ENCODE measurements around the gene TTC4.

Gene TTC4, protein sequence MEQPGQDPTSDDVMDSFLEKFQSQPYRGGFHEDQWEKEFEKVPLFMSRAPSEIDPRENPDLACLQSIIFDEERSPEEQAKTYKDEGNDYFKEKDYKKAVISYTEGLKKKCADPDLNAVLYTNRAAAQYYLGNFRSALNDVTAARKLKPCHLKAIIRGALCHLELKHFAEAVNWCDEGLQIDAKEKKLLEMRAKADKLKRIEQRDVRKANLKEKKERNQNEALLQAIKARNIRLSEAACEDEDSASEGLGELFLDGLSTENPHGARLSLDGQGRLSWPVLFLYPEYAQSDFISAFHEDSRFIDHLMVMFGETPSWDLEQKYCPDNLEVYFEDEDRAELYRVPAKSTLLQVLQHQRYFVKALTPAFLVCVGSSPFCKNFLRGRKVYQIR

DNA sequence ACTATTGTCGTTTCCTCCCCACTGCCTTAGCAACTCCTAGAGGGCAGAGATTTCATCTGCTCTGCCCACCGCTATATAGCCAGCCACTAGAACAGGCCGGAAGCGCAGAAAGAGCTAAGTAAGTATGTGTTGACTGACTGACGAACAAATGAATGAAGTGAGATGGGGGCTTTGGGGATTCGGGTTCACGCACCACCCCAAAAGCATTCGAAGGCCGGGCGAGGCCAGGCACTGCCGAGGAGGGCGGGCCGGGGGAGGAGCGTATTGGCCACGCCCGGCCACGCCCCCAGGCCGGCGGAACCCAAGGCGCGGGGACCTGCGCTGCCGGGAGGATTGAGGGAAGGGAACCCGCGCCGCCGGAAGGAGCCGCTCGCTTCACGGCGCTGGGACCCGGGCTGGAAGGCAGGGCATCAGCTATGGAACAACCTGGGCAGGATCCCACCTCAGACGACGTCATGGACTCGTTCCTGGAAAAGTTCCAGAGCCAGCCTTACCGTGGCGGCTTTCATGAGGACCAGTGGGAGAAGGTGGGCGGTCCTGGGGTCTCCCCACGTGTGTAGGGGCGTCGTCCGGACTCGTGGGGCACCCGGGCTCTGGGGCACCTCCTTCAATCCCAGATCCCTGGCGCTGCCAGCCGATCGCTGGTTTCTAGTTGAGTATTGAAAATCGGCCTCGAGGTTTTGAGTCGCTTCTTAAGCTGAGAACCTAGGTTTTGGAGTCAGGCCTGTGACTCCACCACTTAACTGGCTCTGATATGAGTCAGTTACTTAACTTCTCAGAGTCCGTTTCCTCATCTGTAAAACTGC, at the start of gene TTC4:
Gene TTC4 (plus strand): TSS at position 369 of the 806 bp plus-strand sequence. CDS start 48 bp downstream, at position 417.
- peak; percentile 99 for DNase-seq (ENCODE audit: extremely low spot score)
- POLR2A ChIA-PET: interaction anchor here (0.5 to 2.0 kb wide), 8 partner anchors 10 to 41 kb away, joined by 3 to 10 read pairs (median 4); no protein-coding TSS in a partner anchor
- TF ChIP-seq SP1 (IDR thresholded peaks at IDR 0.05) (peak; percentile 93), HDGF (IDR thresholded peaks at IDR 0.05; ENCODE audit: borderline replicate concordance) (peak; percentile 97), ZNF384 (IDR thresholded peaks at IDR 0.05) (no peak), BHLHE40 (IDR thresholded peaks at IDR 0.05; ENCODE audit: borderline replicate concordance) (no peak), NFRKB (IDR thresholded peaks at IDR 0.05) (no peak), FOXK2 (IDR thresholded peaks at IDR 0.05) (no peak), CTBP1 (IDR thresholded peaks at IDR 0.05; ENCODE audit: borderline replicate concordance) (peak; percentile 92), SUZ12 (IDR thresholded peaks at IDR 0.05) (no peak), TARDBP (IDR thresholded peaks at IDR 0.05) (no peak), L3MBTL2 (conservative IDR thresholded peaks at IDR 0.05) (peak; percentile 77), ELF4 (IDR thresholded peaks at IDR 0.05) (peak; percentile 59; the same call in 1 of the 2 replicates), ARNT (IDR thresholded peaks at IDR 0.05) (peak; percentile 80; the same call in 1 of the 2 replicates), FOXA1 (IDR thresholded peaks at IDR 0.05) (no peak), LEF1 (IDR thresholded peaks at IDR 0.05; ENCODE audit: borderline replicate concordance) (0 out of 2 replicates have a peak, but pooled peaks have one; percentile 35), FOXM1 (IDR thresholded peaks at IDR 0.05; ENCODE audit: borderline replicate concordance) (peak; percentile 64; the same call in 1 of the 2 replicates)
- TF ChIP-seq, protein P1, sequence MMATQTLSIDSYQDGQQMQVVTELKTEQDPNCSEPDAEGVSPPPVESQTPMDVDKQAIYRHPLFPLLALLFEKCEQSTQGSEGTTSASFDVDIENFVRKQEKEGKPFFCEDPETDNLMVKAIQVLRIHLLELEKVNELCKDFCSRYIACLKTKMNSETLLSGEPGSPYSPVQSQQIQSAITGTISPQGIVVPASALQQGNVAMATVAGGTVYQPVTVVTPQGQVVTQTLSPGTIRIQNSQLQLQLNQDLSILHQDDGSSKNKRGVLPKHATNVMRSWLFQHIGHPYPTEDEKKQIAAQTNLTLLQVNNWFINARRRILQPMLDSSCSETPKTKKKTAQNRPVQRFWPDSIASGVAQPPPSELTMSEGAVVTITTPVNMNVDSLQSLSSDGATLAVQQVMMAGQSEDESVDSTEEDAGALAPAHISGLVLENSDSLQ (IDR thresholded peaks at IDR 0.05): no peak; the same call in 1 of the 2 replicates
- CTCF ChIA-PET: no interaction called here

DNA sequence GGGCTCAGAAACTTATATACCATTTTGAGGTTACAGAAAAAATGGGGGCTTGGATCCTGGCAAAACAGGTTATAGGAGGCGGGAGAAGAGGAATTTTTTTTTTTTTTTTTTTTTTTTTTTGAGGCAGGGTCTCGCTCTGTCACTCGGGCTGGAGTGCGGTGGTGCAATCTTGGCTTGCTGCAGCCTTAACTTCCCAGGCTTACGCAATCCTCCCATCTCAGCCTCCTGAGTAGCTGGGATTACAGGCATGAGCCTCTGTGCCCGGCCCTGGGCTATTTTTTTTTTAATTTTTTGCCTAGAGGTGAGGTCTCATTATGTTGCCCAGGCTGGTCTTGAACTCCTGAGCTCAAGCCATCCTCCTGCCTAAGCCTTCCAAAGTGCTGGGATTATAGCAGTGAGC, 49.3 kb upstream of the TTC4 start:
- DNase-seq (ENCODE audit: extremely low spot score): no peak
- ChIA-PET POLR2A (no interaction called here), CTCF (interaction anchor here (0.7 kb wide), 1 partner anchor 140 kb away, joined by 6 read pairs; no protein-coding TSS in a partner anchor)
- TF ChIP-seq NFRKB (IDR thresholded peaks at IDR 0.05): no peak
- TF ChIP-seq HDGF (IDR thresholded peaks at IDR 0.05; ENCODE audit: borderline replicate concordance): no peak
- TF ChIP-seq ZNF384 (IDR thresholded peaks at IDR 0.05): no peak
- no peak for TF ChIP-seq ELF4 (IDR thresholded peaks at IDR 0.05)
- no peak for TF ChIP-seq FOXK2 (IDR thresholded peaks at IDR 0.05)
- no peak for TF ChIP-seq FOXA1 (IDR thresholded peaks at IDR 0.05)
- TF ChIP-seq L3MBTL2 (conservative IDR thresholded peaks at IDR 0.05): no peak

DNA sequence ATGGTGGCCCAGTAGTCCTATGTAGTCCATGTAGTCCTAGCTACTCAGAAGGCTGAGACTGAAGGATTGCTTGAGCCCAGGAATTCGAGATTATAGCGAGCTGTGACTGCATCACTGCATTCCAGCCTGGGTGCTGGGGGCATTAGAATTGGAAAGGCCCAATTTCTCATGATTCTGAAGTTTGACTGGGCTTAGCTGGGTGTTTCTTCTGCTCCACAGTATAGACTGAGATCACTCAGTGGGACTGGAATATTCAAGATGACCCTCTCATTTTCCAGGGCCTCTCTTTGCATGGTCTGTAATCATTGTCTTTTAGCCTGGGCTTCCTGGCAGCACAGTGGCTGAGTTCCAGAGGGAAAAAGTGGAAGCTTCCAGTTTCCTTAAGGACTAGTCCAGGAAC, 47.9 kb upstream of the TTC4 start:
- CTCF ChIA-PET: no interaction called here
- no peak for DNase-seq (ENCODE audit: extremely low spot score)
- TF ChIP-seq BHLHE40 (IDR thresholded peaks at IDR 0.05; ENCODE audit: borderline replicate concordance): no peak
- no peak for TF ChIP-seq CTBP1 (IDR thresholded peaks at IDR 0.05; ENCODE audit: borderline replicate concordance)
- no peak for TF ChIP-seq SP1 (IDR thresholded peaks at IDR 0.05)
- TF ChIP-seq FOXK2 (IDR thresholded peaks at IDR 0.05): no peak
- TF ChIP-seq LEF1 (IDR thresholded peaks at IDR 0.05; ENCODE audit: borderline replicate concordance): no peak
- no peak for TF ChIP-seq NFRKB (IDR thresholded peaks at IDR 0.05)
- no peak for TF ChIP-seq SUZ12 (IDR thresholded peaks at IDR 0.05)
- TF ChIP-seq, protein P1 (IDR thresholded peaks at IDR 0.05): no peak
- TF ChIP-seq HDGF (IDR thresholded peaks at IDR 0.05; ENCODE audit: borderline replicate concordance): no peak
- no peak for TF ChIP-seq ZNF384 (IDR thresholded peaks at IDR 0.05)
- TF ChIP-seq L3MBTL2 (conservative IDR thresholded peaks at IDR 0.05): no peak
- TF ChIP-seq TARDBP (IDR thresholded peaks at IDR 0.05): no peak
- TF ChIP-seq ELF4 (IDR thresholded peaks at IDR 0.05): no peak
- POLR2A ChIA-PET: no interaction called here

DNA sequence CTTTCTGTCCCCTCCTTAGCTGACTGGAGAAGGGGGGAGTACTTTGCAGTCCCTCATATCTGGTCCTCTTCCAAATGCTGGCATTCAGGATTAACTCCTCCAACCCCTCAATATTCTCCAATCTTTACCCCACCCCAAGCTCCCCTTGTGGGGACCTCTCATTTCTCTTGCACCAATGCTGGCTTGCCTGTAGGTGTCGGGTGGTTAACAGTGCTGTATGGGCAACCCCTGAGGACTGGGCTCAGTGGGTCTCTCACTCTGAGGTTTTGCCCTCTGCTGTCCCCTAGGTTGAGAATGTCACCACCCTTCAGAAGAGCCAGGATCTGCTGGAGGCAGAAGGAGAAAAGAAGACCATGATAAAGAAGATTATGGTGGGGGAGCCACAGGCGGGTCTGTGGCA, 47.1 kb upstream of the TTC4 start:
- POLR2A ChIA-PET: no interaction called here
- DNase-seq (ENCODE audit: extremely low spot score): no peak
- CTCF ChIA-PET: no interaction called here
- TF ChIP-seq SP1 (IDR thresholded peaks at IDR 0.05): no peak
- TF ChIP-seq, protein P1 (IDR thresholded peaks at IDR 0.05): no peak
- no peak for TF ChIP-seq ELF4 (IDR thresholded peaks at IDR 0.05)
- TF ChIP-seq FOXM1 (IDR thresholded peaks at IDR 0.05; ENCODE audit: borderline replicate concordance): no peak
- TF ChIP-seq ARNT (IDR thresholded peaks at IDR 0.05): no peak
- TF ChIP-seq HDGF (IDR thresholded peaks at IDR 0.05; ENCODE audit: borderline replicate concordance): no peak
- no peak for TF ChIP-seq FOXA1 (IDR thresholded peaks at IDR 0.05)
- no peak for TF ChIP-seq TARDBP (IDR thresholded peaks at IDR 0.05)

DNA sequence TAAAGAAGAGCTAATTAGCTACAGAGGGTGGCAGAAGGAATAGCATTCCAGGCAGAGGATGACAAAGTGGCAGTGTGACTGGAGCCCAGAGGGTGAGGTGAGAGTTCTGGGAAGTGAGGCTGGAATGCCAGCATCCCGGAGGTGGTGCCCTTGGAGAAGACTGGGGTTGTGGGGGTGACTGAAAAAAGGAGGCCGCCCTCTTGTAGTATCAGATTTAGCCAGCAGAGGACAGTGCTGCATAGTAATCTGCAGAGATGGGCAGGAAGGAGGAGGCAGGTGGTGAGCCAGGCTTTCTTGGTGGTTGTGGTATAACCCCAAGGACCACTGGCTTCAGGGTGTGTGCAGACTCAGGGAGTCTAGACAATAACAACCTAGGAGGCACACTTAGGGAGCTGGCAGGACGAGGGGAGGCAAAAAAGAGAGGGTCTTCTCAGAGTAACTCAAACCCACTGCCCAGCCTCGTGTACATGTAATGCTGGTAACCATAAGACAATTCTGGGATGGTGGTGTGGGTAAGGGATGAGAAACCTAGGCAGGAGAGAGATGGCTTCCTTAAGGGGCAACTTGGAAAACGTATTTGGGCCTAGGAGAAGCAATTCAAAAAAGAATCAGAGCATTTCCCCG, 43.6 kb upstream of the TTC4 start:
- ChIA-PET POLR2A (no interaction called here), CTCF (interaction anchor here (0.5 to 1.3 kb wide), 5 partner anchors 8 to 131 kb away, joined by 3 to 5 read pairs (median 3); no protein-coding TSS in a partner anchor)
- peak; percentile 87 for DNase-seq (ENCODE audit: extremely low spot score)
- TF ChIP-seq, protein P1 (IDR thresholded peaks at IDR 0.05): no peak
- TF ChIP-seq ELF4 (IDR thresholded peaks at IDR 0.05) (no peak), HDGF (IDR thresholded peaks at IDR 0.05; ENCODE audit: borderline replicate concordance) (no peak), FOXK2 (IDR thresholded peaks at IDR 0.05) (no peak), L3MBTL2 (conservative IDR thresholded peaks at IDR 0.05) (no peak), CTBP1 (IDR thresholded peaks at IDR 0.05; ENCODE audit: borderline replicate concordance) (no peak), SP1 (IDR thresholded peaks at IDR 0.05) (no peak), BHLHE40 (IDR thresholded peaks at IDR 0.05; ENCODE audit: borderline replicate concordance) (no peak), FOXM1 (IDR thresholded peaks at IDR 0.05; ENCODE audit: borderline replicate concordance) (no peak), ZNF384 (IDR thresholded peaks at IDR 0.05) (no peak), ARNT (IDR thresholded peaks at IDR 0.05) (no peak), SUZ12 (IDR thresholded peaks at IDR 0.05) (no peak), TARDBP (IDR thresholded peaks at IDR 0.05) (no peak), FOXA1 (IDR thresholded peaks at IDR 0.05) (no peak), NFRKB (IDR thresholded peaks at IDR 0.05) (no peak)
